Effector CD4-positive, alpha-beta T cell (primary cell): ENCODE data around the gene SULF2.

Source experiments
- DNase-seq: peaks from one replicate; pipeline ENCODE4 v3.0.0-alpha.2; 2020

Gene SULF2

GRCh38 chr20:47783828-47784598 is 1.3 kb downstream of the SULF2 start:
- DNase-seq = no peak

- no peak for DNase-seq
These were observed 2.2 kb downstream of the SULF2 start for GRCh38 chr20:47782920-47783552.

GRCh38 chr20:47782076-47782475 is 3.2 kb downstream of the SULF2 start:
- DNase-seq = no peak

- no peak for DNase-seq
These were observed 3.6 kb downstream of the SULF2 start for GRCh38 chr20:47781632-47782031.

- DNase-seq = no peak
These were observed 4.4 kb downstream of the SULF2 start for GRCh38 chr20:47780720-47781389.

GRCh38 chr20:47778398-47779354 is 6.6 kb downstream of the SULF2 start:
- DNase-seq = no peak

- no peak for DNase-seq
These were observed 8.1 kb downstream of the SULF2 start for GRCh38 chr20:47777220-47777619.

GRCh38 chr20:47776639-47777038 is 8.6 kb downstream of the SULF2 start:
- no peak for DNase-seq

- no peak for DNase-seq
These were observed 9.4 kb downstream of the SULF2 start for GRCh38 chr20:47775841-47776240.

- DNase-seq = no peak
These were observed 10.2 kb downstream of the SULF2 start for GRCh38 chr20:47775039-47775438.

- no peak for DNase-seq
These were observed 11.0 kb downstream of the SULF2 start for GRCh38 chr20:47774131-47774777.

GRCh38 chr20:47773371-47773786 is 11.9 kb downstream of the SULF2 start:
- no peak for DNase-seq

GRCh38 chr20:47770935-47771334 is 14.3 kb downstream of the SULF2 start:
- no peak for DNase-seq

- no peak for DNase-seq
These were observed 17.1 kb downstream of the SULF2 start for GRCh38 chr20:47768016-47768824.

- DNase-seq = no peak
These were observed 19.3 kb downstream of the SULF2 start for GRCh38 chr20:47765691-47766594.

- DNase-seq = no peak
These were observed 20.0 kb downstream of the SULF2 start for GRCh38 chr20:47765271-47765670.

GRCh38 chr20:47764154-47764733 is 21.0 kb downstream of the SULF2 start:
- DNase-seq = no peak

- no peak for DNase-seq
These were observed 22.5 kb downstream of the SULF2 start for GRCh38 chr20:47762699-47763268.

GRCh38 chr20:47761482-47762047 is 23.7 kb downstream of the SULF2 start:
- no peak for DNase-seq
